ENCODE results near the gene GPR151.

Gene GPR151

GRCh38 chr5:146540414-146540813 is 24.4 kb upstream of the GPR151 start:
- no peak overlapping the region for H3K9ac ChIP-seq (ENCODE audit: low read depth, low read length)
- H3K27me3 ChIP-seq (ENCODE audit: control insufficient read depth, insufficient read depth, low read length), result peaks cover 3% of the 10 kb centered on the region
- H3K4me1 ChIP-seq (ENCODE audit: control insufficient read depth, insufficient read depth, low read length), result no peaks in the 10 kb centered on the region
- H3K9me3 ChIP-seq (replicated peaks; ENCODE audit: low read length), result no peaks in the 10 kb centered on the region
- no peak overlapping the region for H3K4me2 ChIP-seq (ENCODE audit: low read length)
- H3K36me3 ChIP-seq (ENCODE audit: insufficient read depth, low read length), result no peaks in the 10 kb centered on the region
- no peak overlapping the region for H3K4me3 ChIP-seq (ENCODE audit: low read length)

- Histone ChIP-seq H3K36me3 (ENCODE audit: insufficient read depth, low read length) (no peaks in the 10 kb centered on the region), H3K27me3 (ENCODE audit: control insufficient read depth, insufficient read depth, low read length) (peaks cover 3% of the 10 kb centered on the region), H3K4me3 (ENCODE audit: low read length) (no peak overlapping the region), H3K9ac (ENCODE audit: low read depth, low read length) (no peak overlapping the region), H3K9me3 (replicated peaks; ENCODE audit: low read length) (no peaks in the 10 kb centered on the region), H3K4me1 (ENCODE audit: control insufficient read depth, insufficient read depth, low read length) (no peaks in the 10 kb centered on the region), H3K4me2 (ENCODE audit: low read length) (no peak overlapping the region)
Observed at GRCh38 chr5:146539973-146540372, 24.0 kb upstream of the GPR151 start.

GRCh38 chr5:146538432-146538831 is 22.4 kb upstream of the GPR151 start:
- Histone ChIP-seq H3K4me2 (ENCODE audit: low read length) (no peak overlapping the region), H3K9me3 (replicated peaks; ENCODE audit: low read length) (no peaks in the 10 kb centered on the region), H3K9ac (ENCODE audit: low read depth, low read length) (no peak overlapping the region), H3K36me3 (ENCODE audit: insufficient read depth, low read length) (no peaks in the 10 kb centered on the region), H3K27me3 (ENCODE audit: control insufficient read depth, insufficient read depth, low read length) (peaks cover 3% of the 10 kb centered on the region), H3K4me3 (ENCODE audit: low read length) (no peak overlapping the region), H3K4me1 (ENCODE audit: control insufficient read depth, insufficient read depth, low read length) (no peaks in the 10 kb centered on the region)

GRCh38 chr5:146533882-146534281 is 17.9 kb upstream of the GPR151 start:
- Histone ChIP-seq H3K27me3 (ENCODE audit: control insufficient read depth, insufficient read depth, low read length) (peaks cover 3% of the 10 kb centered on the region), H3K4me3 (ENCODE audit: low read length) (no peak overlapping the region), H3K4me2 (ENCODE audit: low read length) (no peak overlapping the region), H3K4me1 (ENCODE audit: control insufficient read depth, insufficient read depth, low read length) (no peaks in the 10 kb centered on the region), H3K9me3 (replicated peaks; ENCODE audit: low read length) (no peaks in the 10 kb centered on the region), H3K36me3 (ENCODE audit: insufficient read depth, low read length) (no peaks in the 10 kb centered on the region), H3K9ac (ENCODE audit: low read depth, low read length) (no peak overlapping the region)

- no peak overlapping the region for H3K4me3 ChIP-seq (ENCODE audit: low read length)
- H3K4me2 ChIP-seq (ENCODE audit: low read length), result no peak overlapping the region
- H3K27me3 ChIP-seq (ENCODE audit: control insufficient read depth, insufficient read depth, low read length), result peaks cover 2% of the 10 kb centered on the region
- H3K9me3 ChIP-seq (replicated peaks; ENCODE audit: low read length), result no peaks in the 10 kb centered on the region
- no peak overlapping the region for H3K9ac ChIP-seq (ENCODE audit: low read depth, low read length)
- H3K4me1 ChIP-seq (ENCODE audit: control insufficient read depth, insufficient read depth, low read length), result no peaks in the 10 kb centered on the region
- no peaks in the 10 kb centered on the region for H3K36me3 ChIP-seq (ENCODE audit: insufficient read depth, low read length)
Observed at GRCh38 chr5:146533260-146533857, 17.4 kb upstream of the GPR151 start.

GRCh38 chr5:146529984-146530383 is 14.0 kb upstream of the GPR151 start:
- Histone ChIP-seq H3K4me3 (ENCODE audit: low read length) (no peak overlapping the region), H3K4me1 (ENCODE audit: control insufficient read depth, insufficient read depth, low read length) (no peaks in the 10 kb centered on the region), H3K9ac (ENCODE audit: low read depth, low read length) (no peak overlapping the region), H3K9me3 (replicated peaks; ENCODE audit: low read length) (no peaks in the 10 kb centered on the region), H3K36me3 (ENCODE audit: insufficient read depth, low read length) (no peaks in the 10 kb centered on the region), H3K4me2 (ENCODE audit: low read length) (no peak overlapping the region), H3K27me3 (ENCODE audit: control insufficient read depth, insufficient read depth, low read length) (no peaks in the 10 kb centered on the region)

GRCh38 chr5:146528236-146528635 is 12.2 kb upstream of the GPR151 start:
- H3K9ac ChIP-seq (ENCODE audit: low read depth, low read length), result no peak overlapping the region
- H3K4me1 ChIP-seq (ENCODE audit: control insufficient read depth, insufficient read depth, low read length), result no peaks in the 10 kb centered on the region
- no peak overlapping the region for H3K4me3 ChIP-seq (ENCODE audit: low read length)
- H3K9me3 ChIP-seq (replicated peaks; ENCODE audit: low read length), result no peaks in the 10 kb centered on the region
- no peaks in the 10 kb centered on the region for H3K36me3 ChIP-seq (ENCODE audit: insufficient read depth, low read length)
- no peaks in the 10 kb centered on the region for H3K27me3 ChIP-seq (ENCODE audit: control insufficient read depth, insufficient read depth, low read length)
- H3K4me2 ChIP-seq (ENCODE audit: low read length), result no peak overlapping the region

DNA sequence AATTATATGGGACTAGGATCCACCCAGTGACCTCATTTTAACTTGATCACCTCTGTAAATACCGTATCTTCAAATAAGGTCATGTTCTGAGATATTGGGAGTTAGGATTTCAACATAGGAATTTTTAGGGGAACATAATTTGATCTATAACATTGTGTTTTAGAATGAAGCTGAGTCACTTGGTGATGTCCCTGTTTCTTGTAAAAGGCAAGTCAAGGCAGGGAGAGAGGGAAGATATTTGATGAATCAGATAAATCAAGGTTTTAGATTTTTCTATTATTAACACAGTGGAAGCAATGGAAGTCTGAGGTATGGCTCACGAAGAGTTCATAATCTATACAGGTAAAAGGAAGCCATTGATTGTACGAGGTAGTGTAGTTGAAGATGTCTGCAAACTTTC is 11.8 kb upstream of the GPR151 start:
- Histone ChIP-seq H3K4me2 (ENCODE audit: low read length) (no peak overlapping the region), H3K4me1 (ENCODE audit: control insufficient read depth, insufficient read depth, low read length) (no peaks in the 10 kb centered on the region), H3K9ac (ENCODE audit: low read depth, low read length) (no peak overlapping the region), H3K4me3 (ENCODE audit: low read length) (no peak overlapping the region), H3K36me3 (ENCODE audit: insufficient read depth, low read length) (no peaks in the 10 kb centered on the region), H3K27me3 (ENCODE audit: control insufficient read depth, insufficient read depth, low read length) (no peaks in the 10 kb centered on the region), H3K9me3 (replicated peaks; ENCODE audit: low read length) (no peaks in the 10 kb centered on the region)

DNA sequence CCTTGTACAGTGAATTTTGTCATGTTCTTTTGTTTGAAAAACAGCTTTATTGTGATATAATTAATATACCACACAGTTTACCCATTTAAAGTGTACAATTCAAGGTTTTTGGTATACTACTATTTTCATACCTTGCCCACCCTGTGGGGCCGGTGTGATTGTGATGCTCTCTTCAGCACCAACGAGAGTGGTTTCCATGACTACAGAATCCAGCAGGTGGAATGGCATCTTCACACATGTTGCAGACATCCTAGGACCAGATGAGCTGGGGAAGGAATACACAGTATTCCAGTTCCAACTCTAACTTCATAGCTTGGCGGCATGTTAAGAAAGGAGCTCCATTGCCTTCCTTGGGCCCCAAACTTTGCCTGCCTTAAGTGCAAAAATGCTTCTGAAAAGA is 7.7 kb upstream of the GPR151 start:
- Histone ChIP-seq H3K36me3 (ENCODE audit: insufficient read depth, low read length) (no peaks in the 10 kb centered on the region), H3K4me3 (ENCODE audit: low read length) (no peak overlapping the region), H3K4me2 (ENCODE audit: low read length) (no peak overlapping the region), H3K27me3 (ENCODE audit: control insufficient read depth, insufficient read depth, low read length) (no peaks in the 10 kb centered on the region), H3K9me3 (replicated peaks; ENCODE audit: low read length) (no peaks in the 10 kb centered on the region), H3K4me1 (ENCODE audit: control insufficient read depth, insufficient read depth, low read length) (no peaks in the 10 kb centered on the region), H3K9ac (ENCODE audit: low read depth, low read length) (no peak overlapping the region)

DNA sequence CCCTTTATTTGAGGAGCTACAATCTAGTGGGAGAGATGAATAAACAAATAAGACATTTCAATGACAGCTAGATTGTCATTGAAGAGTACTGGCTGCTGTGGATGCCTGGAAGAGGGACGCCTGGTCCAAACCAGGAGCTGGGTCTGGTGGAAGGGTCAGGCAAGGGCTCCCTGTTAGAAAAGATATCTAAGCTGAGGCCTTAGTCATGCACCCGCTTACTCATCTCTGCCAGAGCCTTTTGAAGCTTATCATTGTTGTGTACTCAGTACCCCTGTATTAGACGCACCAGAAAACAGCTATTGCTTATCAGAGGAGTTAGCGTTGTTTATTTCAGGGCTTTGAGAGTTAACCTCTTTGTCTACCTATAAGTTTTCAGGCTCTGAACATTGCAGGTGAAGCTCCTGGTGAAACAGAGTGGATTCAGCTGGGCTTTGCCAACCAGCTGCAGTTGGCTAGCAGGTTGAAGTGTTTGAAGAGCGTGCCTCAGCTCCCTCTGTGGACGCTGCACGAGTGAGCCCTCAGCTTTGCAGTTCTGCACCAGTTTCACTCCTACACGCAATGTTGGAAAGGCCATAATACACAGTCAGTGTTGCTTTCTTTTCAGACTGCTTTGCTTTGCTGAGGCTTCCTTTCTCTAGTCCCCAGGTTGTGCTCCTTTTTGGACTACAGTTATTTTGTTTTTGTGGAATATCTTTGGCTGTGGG is 5.6 kb upstream of the GPR151 start:
- H3K9ac ChIP-seq (ENCODE audit: low read depth, low read length), result no peak overlapping the region
- H3K36me3 ChIP-seq (ENCODE audit: insufficient read depth, low read length), result no peaks in the 10 kb centered on the region
- no peaks in the 10 kb centered on the region for H3K27me3 ChIP-seq (ENCODE audit: control insufficient read depth, insufficient read depth, low read length)
- no peak overlapping the region for H3K4me2 ChIP-seq (ENCODE audit: low read length)
- H3K4me1 ChIP-seq (ENCODE audit: control insufficient read depth, insufficient read depth, low read length), result no peaks in the 10 kb centered on the region
- no peak overlapping the region for H3K4me3 ChIP-seq (ENCODE audit: low read length)
- no peaks in the 10 kb centered on the region for H3K9me3 ChIP-seq (replicated peaks; ENCODE audit: low read length)

GRCh38 chr5:146520731-146521130 is 4.7 kb upstream of the GPR151 start:
- H3K9me3 ChIP-seq (replicated peaks; ENCODE audit: low read length), result no peaks in the 10 kb centered on the region
- no peak overlapping the region for H3K4me3 ChIP-seq (ENCODE audit: low read length)
- no peaks in the 10 kb centered on the region for H3K36me3 ChIP-seq (ENCODE audit: insufficient read depth, low read length)
- H3K27me3 ChIP-seq (ENCODE audit: control insufficient read depth, insufficient read depth, low read length), result no peaks in the 10 kb centered on the region
- H3K4me2 ChIP-seq (ENCODE audit: low read length), result no peak overlapping the region
- H3K4me1 ChIP-seq (ENCODE audit: control insufficient read depth, insufficient read depth, low read length), result no peaks in the 10 kb centered on the region
- H3K9ac ChIP-seq (ENCODE audit: low read depth, low read length), result no peak overlapping the region

GRCh38 chr5:146519554-146519953 is 3.6 kb upstream of the GPR151 start:
- Histone ChIP-seq H3K9me3 (replicated peaks; ENCODE audit: low read length) (no peaks in the 10 kb centered on the region), H3K4me2 (ENCODE audit: low read length) (no peak overlapping the region), H3K4me1 (ENCODE audit: control insufficient read depth, insufficient read depth, low read length) (no peaks in the 10 kb centered on the region), H3K9ac (ENCODE audit: low read depth, low read length) (no peak overlapping the region), H3K27me3 (ENCODE audit: control insufficient read depth, insufficient read depth, low read length) (no peaks in the 10 kb centered on the region), H3K36me3 (ENCODE audit: insufficient read depth, low read length) (peaks cover 4% of the 10 kb centered on the region), H3K4me3 (ENCODE audit: low read length) (no peak overlapping the region)
